Measurements from ENCODE around the gene CRIM1.

The CRIM1 gene

GRCh38 chr2:36382472-36382871 lies 26.9 kb downstream of the CRIM1 start:
- TF ChIP-seq, protein P1, sequence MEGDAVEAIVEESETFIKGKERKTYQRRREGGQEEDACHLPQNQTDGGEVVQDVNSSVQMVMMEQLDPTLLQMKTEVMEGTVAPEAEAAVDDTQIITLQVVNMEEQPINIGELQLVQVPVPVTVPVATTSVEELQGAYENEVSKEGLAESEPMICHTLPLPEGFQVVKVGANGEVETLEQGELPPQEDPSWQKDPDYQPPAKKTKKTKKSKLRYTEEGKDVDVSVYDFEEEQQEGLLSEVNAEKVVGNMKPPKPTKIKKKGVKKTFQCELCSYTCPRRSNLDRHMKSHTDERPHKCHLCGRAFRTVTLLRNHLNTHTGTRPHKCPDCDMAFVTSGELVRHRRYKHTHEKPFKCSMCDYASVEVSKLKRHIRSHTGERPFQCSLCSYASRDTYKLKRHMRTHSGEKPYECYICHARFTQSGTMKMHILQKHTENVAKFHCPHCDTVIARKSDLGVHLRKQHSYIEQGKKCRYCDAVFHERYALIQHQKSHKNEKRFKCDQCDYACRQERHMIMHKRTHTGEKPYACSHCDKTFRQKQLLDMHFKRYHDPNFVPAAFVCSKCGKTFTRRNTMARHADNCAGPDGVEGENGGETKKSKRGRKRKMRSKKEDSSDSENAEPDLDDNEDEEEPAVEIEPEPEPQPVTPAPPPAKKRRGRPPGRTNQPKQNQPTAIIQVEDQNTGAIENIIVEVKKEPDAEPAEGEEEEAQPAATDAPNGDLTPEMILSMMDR (conservative IDR thresholded peaks at IDR 0.05), result no peak
- no peak for TF ChIP-seq ZFX (IDR thresholded peaks at IDR 0.05)
- no peak overlapping the region for H3K27ac ChIP-seq

DNA sequence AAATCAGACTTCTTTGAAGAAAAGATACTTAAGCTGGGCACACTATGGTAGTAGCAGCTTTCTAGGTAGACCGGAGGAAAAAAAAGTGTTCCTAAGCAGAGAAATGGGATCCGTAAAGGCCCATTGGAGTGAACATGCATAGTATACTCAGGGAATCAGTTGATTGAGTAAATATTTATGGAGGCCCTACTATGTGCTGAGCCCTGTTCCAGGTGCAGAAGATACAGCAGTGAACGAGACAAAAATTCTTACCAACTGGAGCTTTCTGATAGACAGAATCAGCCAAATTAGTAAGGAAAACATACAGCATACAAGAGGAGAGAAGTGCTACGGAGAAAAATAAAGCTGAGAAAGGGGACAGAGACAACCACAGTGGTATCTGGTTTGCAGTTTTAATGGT lies 28.1 kb downstream of the CRIM1 start:
- TF ChIP-seq ZFX (IDR thresholded peaks at IDR 0.05), result no peak
- TF ChIP-seq, protein P1 (conservative IDR thresholded peaks at IDR 0.05), result no peak

DNA sequence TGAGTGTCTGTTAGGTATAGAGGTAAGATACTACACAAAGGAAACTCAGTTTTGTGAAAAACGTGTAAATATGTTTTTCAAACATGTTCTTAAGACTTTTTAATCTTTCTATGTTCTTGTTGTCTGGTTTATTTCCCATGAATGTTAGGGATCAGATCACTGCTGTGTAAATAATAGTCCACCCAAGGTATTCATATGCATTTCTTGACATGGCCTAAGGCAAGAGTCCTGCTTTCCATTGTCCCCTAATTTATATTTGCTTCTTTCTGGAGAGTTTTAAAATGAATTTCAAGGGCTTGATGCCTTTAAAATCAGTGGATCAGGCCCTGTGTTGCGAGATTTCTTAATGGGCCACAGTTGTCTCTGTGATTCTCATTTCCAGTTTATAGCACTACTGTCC lies 28.9 kb downstream of the CRIM1 start:
- TF ChIP-seq, protein P1 (conservative IDR thresholded peaks at IDR 0.05), result no peak
- no peak for TF ChIP-seq ZFX (IDR thresholded peaks at IDR 0.05)
- no peak overlapping the region for H3K27ac ChIP-seq

More for the DNA sequence above, 28.1 kb downstream of the CRIM1 start:
- no peak overlapping the region for H3K27ac ChIP-seq

DNA sequence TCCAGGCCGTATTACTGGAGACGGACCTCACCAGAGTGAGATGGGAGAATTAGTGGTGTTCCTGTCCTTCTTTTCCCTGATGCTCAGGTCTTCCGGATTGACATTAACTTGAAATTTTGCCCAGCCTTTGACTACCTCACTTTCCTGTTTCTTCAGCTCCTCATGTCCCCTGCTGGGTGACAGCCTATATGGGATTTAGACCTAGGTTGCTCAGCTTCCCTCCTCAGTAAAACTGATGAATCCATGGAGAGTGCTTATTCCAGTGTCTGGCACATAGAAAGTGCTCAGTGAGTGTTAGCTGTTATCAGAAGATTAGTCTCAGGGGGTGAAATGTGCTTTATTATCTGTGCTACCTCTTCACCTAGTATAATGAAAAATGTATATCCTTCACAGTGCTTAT lies 30.0 kb downstream of the CRIM1 start:
- H3K27ac ChIP-seq, result no peak overlapping the region
- TF ChIP-seq, protein P1 (conservative IDR thresholded peaks at IDR 0.05), result no peak
- no peak for TF ChIP-seq ZFX (IDR thresholded peaks at IDR 0.05)

GRCh38 chr2:36387258-36387916 lies 31.8 kb downstream of the CRIM1 start:
- TF ChIP-seq ZFX (IDR thresholded peaks at IDR 0.05), result no peak
- TF ChIP-seq, protein P1 (conservative IDR thresholded peaks at IDR 0.05), result no peak
- H3K27ac ChIP-seq, result no peak overlapping the region

DNA sequence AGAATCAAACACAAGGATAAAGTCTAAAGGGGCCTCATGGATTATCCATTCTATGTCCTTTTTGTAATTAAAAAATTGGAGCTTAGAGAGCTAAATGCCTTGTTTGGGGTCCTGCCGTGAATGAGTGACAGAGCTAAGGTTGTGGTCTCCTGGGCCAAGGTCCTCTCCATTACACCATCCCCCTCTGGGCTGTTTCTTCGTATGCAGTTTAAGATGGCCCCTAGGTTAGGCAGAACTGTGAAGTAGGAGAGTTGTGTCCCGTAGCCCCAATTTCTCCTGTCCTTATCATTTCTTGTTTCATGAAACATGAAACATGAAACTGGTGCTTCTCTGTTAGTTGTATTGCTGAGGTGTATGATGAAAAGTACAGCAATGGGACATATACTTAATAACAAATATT lies 32.9 kb downstream of the CRIM1 start:
- TF ChIP-seq ZFX (IDR thresholded peaks at IDR 0.05), result no peak
- TF ChIP-seq, protein P1 (conservative IDR thresholded peaks at IDR 0.05), result no peak

GRCh38 chr2:36389091-36389564 lies 33.5 kb downstream of the CRIM1 start:
- TF ChIP-seq, protein P1 (conservative IDR thresholded peaks at IDR 0.05), result no peak
- TF ChIP-seq ZFX (IDR thresholded peaks at IDR 0.05), result no peak
- H3K27ac ChIP-seq, result no peak overlapping the region

More for the DNA sequence above, 32.9 kb downstream of the CRIM1 start:
- no peak overlapping the region for H3K27ac ChIP-seq

Data from C4-2B (cell line).